HG03097 (cell line): ENCODE results near the gene ZCCHC24.

Experiments
- ATAC-seq: cut with Tn5 transposase; IDR thresholded peaks from one replicate; pipeline ENCODE4 v1.9.1; 2021; ENCODE audit not compliant: unreplicated experiment, low FRiP score

ZCCHC24 gene

GRCh38 chr10:79375321-79376077 is 69.9 kb downstream of the ZCCHC24 start:
- no peak for ATAC-seq

- ATAC-seq = no peak
Observed at GRCh38 chr10:79374312-79375191, 70.9 kb downstream of the ZCCHC24 start.

GRCh38 chr10:79372871-79373270 is 72.6 kb downstream of the ZCCHC24 start:
- ATAC-seq = no peak

DNA sequence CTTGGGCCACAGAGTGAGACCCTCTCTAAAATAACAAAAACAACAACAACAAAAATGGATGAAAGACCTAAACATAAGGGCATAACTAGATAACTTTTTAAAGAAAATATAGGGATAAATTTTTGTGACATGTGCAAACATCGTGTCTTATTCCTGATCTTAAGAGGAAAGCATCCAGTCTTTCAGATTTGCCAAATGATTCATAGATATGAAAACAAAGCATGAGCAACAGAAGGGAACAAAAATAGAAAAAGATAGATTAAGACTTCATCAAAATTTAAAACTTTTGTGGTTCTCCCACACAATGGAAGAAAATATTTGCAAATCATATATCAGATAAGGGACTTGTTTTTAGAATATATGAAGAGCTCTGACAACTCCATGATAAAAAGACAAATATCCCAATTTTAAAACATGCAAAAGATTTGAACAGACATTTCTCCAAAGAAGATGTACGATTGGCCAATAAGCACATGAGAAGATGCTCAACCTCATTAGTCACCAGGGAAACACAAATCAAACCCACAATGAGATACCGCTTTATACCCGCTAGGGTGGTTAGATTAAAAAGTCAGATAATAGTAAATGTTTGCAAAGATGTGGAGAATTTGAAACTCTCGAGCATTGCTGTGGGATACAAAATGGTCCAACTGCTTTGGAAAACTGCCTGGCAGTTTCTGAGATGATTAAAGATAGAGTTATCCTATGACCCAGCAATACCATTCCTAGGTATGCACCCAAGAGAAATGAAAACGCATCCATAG is 77.8 kb downstream of the ZCCHC24 start:
- ATAC-seq = no peak

GRCh38 chr10:79361726-79362397 is 83.6 kb downstream of the ZCCHC24 start:
- ATAC-seq = no peak

DNA sequence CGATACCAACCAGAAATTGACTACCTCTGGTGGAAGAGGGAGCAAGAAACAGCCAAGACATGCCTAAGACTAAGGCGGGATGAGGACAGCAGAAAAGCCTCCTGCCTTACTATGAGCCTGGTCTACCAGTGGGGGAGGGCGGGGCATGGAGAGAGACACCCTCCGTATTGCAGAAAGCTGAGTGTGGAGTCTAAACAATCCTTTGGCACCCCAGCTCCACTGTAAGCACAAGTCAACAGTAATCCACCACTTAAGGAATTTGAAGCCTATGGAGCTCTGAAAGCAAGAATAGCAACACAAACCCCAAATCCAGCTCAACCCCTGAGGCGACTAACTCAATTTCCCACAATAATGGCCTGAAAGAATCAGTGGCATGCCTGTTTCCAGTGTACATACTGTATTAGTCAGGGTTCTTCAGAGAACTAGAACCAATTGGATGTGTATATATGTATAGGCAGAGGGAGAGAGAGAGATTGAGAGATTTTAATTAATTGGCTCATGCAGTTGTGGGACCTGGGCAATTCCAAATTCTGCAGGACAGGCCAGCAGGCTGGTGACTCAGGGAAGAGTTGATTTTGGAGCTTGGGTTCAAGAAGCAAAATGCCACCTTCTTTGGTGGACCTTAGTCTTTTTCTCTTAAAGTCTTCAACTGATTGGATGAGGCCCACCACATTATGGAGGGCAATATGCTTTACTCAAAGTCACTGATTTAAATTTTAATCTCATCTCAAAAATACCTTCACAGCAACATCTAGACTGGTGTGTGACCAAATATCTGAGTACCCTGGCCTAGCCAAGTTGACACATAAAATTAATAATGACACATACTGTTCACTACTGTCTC is 84.7 kb downstream of the ZCCHC24 start:
- ATAC-seq = no peak

- ATAC-seq = no peak
Observed at GRCh38 chr10:79359816-79360498, 85.5 kb downstream of the ZCCHC24 start.

DNA sequence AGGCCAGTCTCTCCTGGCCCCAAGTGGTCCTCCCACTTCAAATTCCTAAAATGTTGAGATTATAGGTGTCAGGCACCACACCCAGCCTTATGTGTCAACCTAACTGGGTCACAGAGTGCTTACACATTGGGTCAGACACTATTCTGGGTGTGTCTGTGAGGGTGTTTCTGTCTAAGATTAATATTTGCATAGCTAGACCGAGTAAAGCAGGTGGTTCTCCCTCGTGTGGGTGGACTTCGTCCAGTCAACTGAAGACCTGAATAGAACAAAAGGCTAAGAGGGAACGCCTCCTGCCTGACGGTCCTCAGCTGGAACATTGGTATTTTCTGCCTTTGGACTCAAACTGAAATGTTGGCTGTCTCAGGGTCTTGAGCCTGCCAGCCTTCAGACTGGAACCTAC is 86.6 kb downstream of the ZCCHC24 start:
- no peak for ATAC-seq

GRCh38 chr10:79357180-79357579 is 88.2 kb downstream of the ZCCHC24 start:
- no peak for ATAC-seq

- no peak for ATAC-seq
Observed at GRCh38 chr10:79356104-79356503, 89.3 kb downstream of the ZCCHC24 start.

DNA sequence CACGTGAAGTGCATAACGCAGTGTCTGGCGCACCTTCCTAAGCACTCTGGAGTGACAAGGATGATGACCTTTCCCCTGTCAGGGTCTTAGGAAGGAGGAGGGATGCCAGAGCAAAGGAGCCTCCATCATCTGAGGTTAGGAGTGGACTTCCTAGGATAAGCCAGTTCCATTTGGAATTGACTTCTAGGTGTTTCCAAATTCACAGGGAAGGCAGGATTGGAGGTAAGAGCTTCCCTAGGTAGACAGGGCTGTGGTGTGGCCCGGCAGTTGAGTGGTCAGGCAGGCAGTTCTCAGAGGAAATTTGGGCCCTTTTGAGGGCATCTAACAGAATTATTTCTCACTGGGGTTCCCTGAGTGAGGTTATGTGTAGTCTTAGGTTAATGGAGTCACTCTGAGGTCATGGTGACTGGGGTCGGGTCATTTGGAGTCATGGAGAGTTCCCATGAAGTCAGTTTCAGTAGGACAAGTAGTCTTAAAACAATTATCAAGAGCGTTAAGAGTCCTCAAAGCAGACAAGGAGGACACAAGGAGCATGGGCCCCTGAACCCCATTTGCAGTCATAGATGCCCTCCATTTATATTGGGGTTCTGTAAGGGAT is 89.9 kb downstream of the ZCCHC24 start:
- no peak for ATAC-seq

DNA sequence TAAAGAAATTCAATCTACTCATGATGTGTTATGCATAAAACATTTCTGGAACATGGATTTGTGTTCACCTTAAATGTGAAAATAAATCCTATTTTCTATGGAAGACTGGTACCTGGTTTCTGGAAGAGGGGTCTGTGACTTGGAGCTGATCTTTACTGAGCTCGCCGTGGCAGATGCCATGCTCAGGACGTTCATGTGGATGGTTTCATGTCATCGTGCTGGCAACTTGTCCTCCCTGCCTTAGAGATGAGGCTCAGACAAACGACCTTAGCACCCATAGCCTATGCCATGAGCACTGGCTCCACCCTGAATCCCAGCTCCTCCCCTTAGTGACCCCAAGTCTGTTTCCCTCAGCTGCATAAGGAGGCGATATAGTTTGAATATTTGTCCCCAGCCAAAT is 90.8 kb downstream of the ZCCHC24 start:
- ATAC-seq = no peak

GRCh38 chr10:79354141-79354540 is 91.3 kb downstream of the ZCCHC24 start:
- no peak for ATAC-seq

DNA sequence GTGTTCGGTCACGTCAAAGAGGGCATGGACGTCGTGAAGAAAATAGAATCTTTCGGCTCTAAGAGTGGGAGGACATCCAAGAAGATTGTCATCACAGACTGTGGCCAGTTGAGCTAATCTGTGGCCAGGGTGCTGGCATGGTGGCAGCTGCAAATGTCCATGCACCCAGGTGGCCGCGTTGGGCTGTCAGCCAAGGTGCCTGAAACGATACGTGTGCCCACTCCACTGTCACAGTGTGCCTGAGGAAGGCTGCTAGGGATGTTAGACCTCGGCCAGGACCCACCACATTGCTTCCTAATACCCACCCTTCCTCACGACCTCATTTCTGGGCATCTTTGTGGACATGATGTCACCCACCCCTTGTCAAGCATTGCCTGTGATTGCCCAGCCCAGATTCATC is 91.7 kb downstream of the ZCCHC24 start:
- no peak for ATAC-seq

DNA sequence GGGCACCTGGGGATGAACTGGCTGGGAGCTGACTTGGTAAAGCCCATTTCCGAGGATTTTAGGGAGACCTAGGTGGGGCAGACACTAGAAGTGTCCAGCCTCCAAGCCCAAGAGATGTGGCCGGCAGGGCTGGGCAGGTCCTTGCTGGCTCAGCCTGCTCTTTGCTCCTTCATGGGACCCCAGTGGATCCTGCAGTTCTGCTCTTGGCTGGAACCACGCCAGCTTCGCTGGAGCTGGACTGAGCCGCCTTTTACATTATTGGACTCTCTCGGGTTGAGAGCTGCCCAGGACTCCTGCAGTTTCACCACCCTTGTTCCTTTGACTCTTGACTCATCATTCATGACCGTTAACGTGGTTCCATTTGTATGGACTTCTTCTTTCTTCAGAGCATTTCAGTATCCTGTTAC is 92.4 kb downstream of the ZCCHC24 start:
- ATAC-seq = no peak

DNA sequence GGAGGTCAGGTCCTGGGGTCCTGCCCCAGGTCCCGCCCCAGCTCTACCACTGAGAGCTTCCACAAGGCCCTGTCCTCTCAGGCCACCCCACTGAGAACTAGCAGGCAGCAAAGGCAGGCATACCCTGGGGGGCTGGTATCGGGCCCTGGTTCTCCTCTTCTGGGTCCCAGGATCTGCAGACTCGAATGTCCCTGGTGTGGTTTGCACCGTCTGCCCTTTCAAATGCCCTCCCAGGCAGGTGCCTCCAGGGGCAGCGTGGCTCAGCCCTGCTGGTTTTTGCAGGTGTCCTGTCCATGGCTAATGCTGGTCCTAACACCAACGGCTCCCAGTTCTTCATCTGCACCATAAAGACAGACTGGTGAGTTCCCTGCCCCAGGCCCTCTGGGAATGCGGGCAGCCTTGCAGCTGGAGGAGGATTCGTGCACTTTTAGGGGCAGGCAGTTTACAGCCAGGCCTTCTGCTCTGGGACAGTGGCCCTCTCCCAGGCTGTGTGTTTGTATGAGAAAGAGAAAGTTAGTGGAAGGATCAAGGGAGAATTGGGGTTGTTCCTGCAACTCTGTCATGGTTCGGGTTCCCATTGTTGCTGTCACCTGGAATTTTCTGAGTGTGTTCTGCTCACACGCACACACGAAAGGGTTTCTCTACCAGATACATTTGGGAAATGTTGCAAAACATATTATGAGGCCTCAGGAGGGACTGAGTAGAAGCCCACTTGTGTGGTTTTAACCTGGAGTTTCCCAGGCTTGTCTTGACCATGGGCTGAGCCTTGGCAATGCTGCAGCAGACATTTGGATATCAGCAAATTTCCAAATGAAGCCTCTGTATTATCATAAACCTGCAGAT is 93.2 kb downstream of the ZCCHC24 start:
- no peak for ATAC-seq

GRCh38 chr10:79351332-79351731 is 94.1 kb downstream of the ZCCHC24 start:
- ATAC-seq = no peak
